SKM-1 (cell line): ENCODE results near the gene UTS2R.
"Not testable (repeated sequence)": the region's sequence is repeated elsewhere in the genome, so short reads cannot be mapped to it uniquely, and the experiment has no call there.

Experiments
- DNase-seq: peaks from one replicate; lab custom pipeline; 2025; ENCODE audit not compliant: unreplicated experiment; lab: John Stamatoyannopoulos, UW

UTS2R gene

GRCh38 chr17:82406131-82406671 is 34.6 kb downstream of the UTS2R start:
- no peak for DNase-seq

GRCh38 chr17:82407255-82407654 is 35.7 kb downstream of the UTS2R start:
- no peak for DNase-seq

GRCh38 chr17:82408288-82408937 is 36.8 kb downstream of the UTS2R start:
- DNase-seq, result no peak

GRCh38 chr17:82408938-82409318 is 37.4 kb downstream of the UTS2R start:
- DNase-seq, result no peak

- DNase-seq, result no peak
Observed at GRCh38 chr17:82410014-82410716, 38.6 kb downstream of the UTS2R start.

- no peak for DNase-seq
Observed at GRCh38 chr17:82411396-82412053, 40.0 kb downstream of the UTS2R start.

- not testable (repeated sequence) for DNase-seq
Observed at GRCh38 chr17:82412081-82412480, 40.5 kb downstream of the UTS2R start.

- DNase-seq, result no peak
Observed at GRCh38 chr17:82412535-82413520, 41.3 kb downstream of the UTS2R start.

- DNase-seq, result no peak
Observed at GRCh38 chr17:82414548-82415281, 43.1 kb downstream of the UTS2R start.

GRCh38 chr17:82415336-82415735 is 43.8 kb downstream of the UTS2R start:
- DNase-seq, result no peak

- DNase-seq, result no peak
Observed at GRCh38 chr17:82415786-82416185, 44.2 kb downstream of the UTS2R start.

- no peak for DNase-seq
Observed at GRCh38 chr17:82416264-82416663, 44.7 kb downstream of the UTS2R start.

GRCh38 chr17:82416771-82417170 is 45.2 kb downstream of the UTS2R start:
- no peak for DNase-seq

GRCh38 chr17:82418001-82418986 is 46.7 kb downstream of the UTS2R start, which contains the start of the genes HEXD and OGFOD3:
HEXD (plus strand) TSS chr17:82418347; CDS start chr17:82419800, 1,453 bp downstream.
OGFOD3 (minus strand) TSS chr17:82418586; CDS start chr17:82418485, 101 bp downstream.
- DNase-seq, result peak; percentile 77

GRCh38 chr17:82419540-82419939 is 48.0 kb downstream of the UTS2R start:
- DNase-seq, result no peak

GRCh38 chr17:82424001-82424862 is 52.7 kb downstream of the UTS2R start:
- DNase-seq, result peak; percentile 45

GRCh38 chr17:82424863-82425159 is 53.2 kb downstream of the UTS2R start:
- no peak for DNase-seq
